Glutamatergic neuron (in vitro differentiated cells): ENCODE data around the gene ADARB2. TPM values are rescaled to one million over a fixed set of nuclear protein-coding genes. Genes with fewer than 3 reads are reported as not detected.

Experiments
- DNase-seq: peaks from one replicate; pipeline ENCODE4 v3.0.0; 2022
- H3K27ac Mint-ChIP-seq: one replicate; pipeline ENCODE4 v1.8.0; 2020; ENCODE audit warnings: mild to moderate bottlenecking, mixed read lengths, inconsistent platforms; ENCODE audit not compliant: unreplicated experiment
- H3K27me3 Mint-ChIP-seq: one replicate; pipeline ENCODE4 v1.8.0; 2020; ENCODE audit warnings: mild to moderate bottlenecking, moderate library complexity, mixed read lengths, inconsistent platforms; ENCODE audit not compliant: unreplicated experiment
- H3K36me3 Mint-ChIP-seq: one replicate; pipeline ENCODE4 v1.8.0; 2020; ENCODE audit warnings: mild to moderate bottlenecking, mixed read lengths, inconsistent platforms; ENCODE audit not compliant: unreplicated experiment
- H3K4me1 Mint-ChIP-seq: one replicate; pipeline ENCODE4 v1.8.0; 2020; ENCODE audit warnings: mild to moderate bottlenecking, low read depth, mixed read lengths, inconsistent platforms; ENCODE audit not compliant: unreplicated experiment
- H3K4me3 Mint-ChIP-seq: one replicate; pipeline ENCODE4 v1.8.0; 2020; ENCODE audit warnings: mild to moderate bottlenecking, mixed read lengths, inconsistent platforms; ENCODE audit not compliant: unreplicated experiment
- H3K9me3 Mint-ChIP-seq: one replicate; pipeline ENCODE4 v1.8.0; 2020; ENCODE audit warnings: mild to moderate bottlenecking, moderate library complexity, mixed read lengths, inconsistent platforms; ENCODE audit not compliant: unreplicated experiment
- total RNA-seq: library from RNA; stranded (reverse); fragmentation: NEBNext Ultra II Directional; extraction: Animal tissue kit (Norgen Biotek cat#: 25700); gene quantifications from one replicate; pipeline ENCODE4 v1.2.1, GENCODE V29; 2021; ENCODE audit not compliant: unreplicated experiment
- TF ChIP-seq, protein P1 (sequence below): fragments of 200-600 bp; sonication (generic); IDR thresholded peaks from one replicate; pipeline ENCODE4 v1.5.0; 2021; ENCODE audit not compliant: partially characterized antibody, unreplicated experiment

Gene ADARB2
- total RNA-seq, 1 donor from 2014 or later = 20.6 TPM

DNA sequence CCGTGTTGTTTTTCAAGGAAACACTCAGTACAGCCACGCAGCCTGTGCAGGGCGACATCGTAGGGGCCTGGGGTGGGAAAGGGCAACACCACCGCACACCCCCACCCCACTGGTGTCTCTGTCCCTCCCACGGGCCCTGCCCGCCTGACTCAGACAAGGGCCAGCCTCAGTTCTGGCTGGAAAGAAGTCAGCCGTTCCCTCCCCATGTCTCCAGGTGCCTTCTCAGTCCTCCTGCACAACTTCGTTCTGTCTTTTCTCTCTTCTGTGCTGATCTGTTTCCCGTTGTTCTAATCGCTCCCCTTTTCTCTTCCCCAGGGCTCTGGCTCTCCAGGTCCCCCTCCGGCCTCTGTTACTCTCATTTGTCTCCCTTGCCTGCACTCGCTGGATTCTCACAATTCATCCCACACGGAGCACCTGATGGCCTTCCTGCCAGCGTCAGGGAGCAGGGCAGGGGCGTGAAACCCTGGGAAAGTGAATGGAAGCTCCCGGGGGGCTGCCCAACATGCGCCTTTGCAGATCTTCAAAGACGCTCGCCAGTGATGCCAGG is 583.4 kb downstream of the ADARB2 start:
- Mint-ChIP-seq H3K36me3 (peaks cover 8% of the 10 kb centered on the region), H3K27me3 (peaks cover 3% of the 10 kb centered on the region), H3K9me3 (peaks cover 3% of the 10 kb centered on the region), H3K4me1 (peaks cover 5% of the 10 kb centered on the region), H3K4me3 (no peak overlapping the region), H3K27ac (no peak overlapping the region)
- TF ChIP-seq, protein P1, sequence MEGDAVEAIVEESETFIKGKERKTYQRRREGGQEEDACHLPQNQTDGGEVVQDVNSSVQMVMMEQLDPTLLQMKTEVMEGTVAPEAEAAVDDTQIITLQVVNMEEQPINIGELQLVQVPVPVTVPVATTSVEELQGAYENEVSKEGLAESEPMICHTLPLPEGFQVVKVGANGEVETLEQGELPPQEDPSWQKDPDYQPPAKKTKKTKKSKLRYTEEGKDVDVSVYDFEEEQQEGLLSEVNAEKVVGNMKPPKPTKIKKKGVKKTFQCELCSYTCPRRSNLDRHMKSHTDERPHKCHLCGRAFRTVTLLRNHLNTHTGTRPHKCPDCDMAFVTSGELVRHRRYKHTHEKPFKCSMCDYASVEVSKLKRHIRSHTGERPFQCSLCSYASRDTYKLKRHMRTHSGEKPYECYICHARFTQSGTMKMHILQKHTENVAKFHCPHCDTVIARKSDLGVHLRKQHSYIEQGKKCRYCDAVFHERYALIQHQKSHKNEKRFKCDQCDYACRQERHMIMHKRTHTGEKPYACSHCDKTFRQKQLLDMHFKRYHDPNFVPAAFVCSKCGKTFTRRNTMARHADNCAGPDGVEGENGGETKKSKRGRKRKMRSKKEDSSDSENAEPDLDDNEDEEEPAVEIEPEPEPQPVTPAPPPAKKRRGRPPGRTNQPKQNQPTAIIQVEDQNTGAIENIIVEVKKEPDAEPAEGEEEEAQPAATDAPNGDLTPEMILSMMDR = no peak
- no peak for DNase-seq

DNA sequence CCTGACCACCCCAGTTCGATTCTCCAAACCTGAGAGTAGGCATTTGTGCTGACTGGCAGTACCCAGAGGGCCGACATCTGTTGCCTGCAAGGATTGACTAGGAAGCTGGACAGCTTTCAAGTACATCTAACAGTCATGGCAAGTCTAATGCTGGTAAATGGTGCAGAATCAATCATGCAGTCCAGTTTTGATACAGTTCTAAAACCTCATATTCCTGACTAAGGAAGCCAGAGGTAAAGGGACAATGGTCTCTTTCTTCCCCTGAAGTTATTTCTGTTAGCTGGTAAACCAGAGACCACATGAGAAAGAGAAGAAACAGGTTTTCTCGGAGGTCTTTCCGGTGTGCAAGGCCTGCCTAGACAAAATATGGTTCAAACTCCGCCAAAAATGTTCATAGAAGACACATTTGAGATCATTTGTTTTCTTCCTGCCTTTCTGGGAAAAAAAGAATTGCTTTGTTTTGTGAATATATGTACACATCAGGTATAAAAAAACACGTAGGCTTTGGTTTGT is 584.0 kb downstream of the ADARB2 start:
- Mint-ChIP-seq H3K27me3 (peaks cover 3% of the 10 kb centered on the region), H3K27ac (no peak overlapping the region), H3K36me3 (peaks cover 8% of the 10 kb centered on the region), H3K4me1 (peaks cover 5% of the 10 kb centered on the region), H3K9me3 (peaks cover 1% of the 10 kb centered on the region), H3K4me3 (no peak overlapping the region)
- TF ChIP-seq, protein P1 = no peak
- no peak for DNase-seq

DNA sequence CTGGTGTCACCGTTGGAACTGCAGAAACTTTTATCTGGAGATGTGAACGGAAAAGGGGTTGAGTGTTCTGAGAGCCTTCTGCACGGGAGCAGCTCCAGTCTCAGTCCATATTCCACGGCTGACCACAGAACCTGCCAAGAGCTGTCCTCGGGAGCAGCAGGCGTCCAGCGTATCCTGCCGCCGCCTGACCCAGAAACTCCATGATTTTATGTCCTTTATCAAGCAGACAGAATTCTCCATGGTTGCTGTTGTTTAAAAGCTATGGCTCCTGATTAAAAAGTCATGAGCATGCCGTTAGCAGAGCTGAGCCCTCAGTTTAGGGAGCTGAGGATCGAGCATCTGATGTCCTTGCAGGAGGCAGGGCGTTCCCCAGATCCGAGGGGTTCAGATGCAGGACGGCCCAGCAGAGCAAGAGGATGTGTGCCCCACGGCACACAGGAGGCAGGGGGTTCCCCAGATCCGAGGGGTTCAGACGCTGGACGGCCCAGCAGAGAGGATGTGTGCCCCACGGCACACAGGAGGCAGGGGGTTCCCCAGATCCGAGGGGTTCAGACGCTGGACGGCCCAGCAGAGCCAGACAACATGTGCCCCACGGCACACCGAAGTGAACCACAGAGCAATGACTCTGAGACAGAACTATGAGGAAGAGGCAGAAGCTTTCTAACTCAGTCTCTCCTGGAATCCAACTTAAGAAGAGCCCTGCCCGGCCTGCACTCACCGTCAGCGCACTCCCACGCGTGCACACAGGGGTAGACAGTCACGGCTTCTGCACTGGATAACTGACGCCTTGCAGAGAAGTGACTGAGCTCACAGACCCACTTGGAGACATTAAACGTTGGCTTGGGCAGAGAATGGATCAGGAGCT is 584.7 kb downstream of the ADARB2 start:
- H3K4me3 Mint-ChIP-seq = no peak overlapping the region
- H3K27ac Mint-ChIP-seq = no peak overlapping the region
- peaks cover 3% of the 10 kb centered on the region for H3K27me3 Mint-ChIP-seq
- peaks cover 1% of the 10 kb centered on the region for H3K9me3 Mint-ChIP-seq
- TF ChIP-seq, protein P1 = no peak
- no peak for DNase-seq
- H3K36me3 Mint-ChIP-seq = peaks cover 8% of the 10 kb centered on the region
- peaks cover 5% of the 10 kb centered on the region for H3K4me1 Mint-ChIP-seq

DNA sequence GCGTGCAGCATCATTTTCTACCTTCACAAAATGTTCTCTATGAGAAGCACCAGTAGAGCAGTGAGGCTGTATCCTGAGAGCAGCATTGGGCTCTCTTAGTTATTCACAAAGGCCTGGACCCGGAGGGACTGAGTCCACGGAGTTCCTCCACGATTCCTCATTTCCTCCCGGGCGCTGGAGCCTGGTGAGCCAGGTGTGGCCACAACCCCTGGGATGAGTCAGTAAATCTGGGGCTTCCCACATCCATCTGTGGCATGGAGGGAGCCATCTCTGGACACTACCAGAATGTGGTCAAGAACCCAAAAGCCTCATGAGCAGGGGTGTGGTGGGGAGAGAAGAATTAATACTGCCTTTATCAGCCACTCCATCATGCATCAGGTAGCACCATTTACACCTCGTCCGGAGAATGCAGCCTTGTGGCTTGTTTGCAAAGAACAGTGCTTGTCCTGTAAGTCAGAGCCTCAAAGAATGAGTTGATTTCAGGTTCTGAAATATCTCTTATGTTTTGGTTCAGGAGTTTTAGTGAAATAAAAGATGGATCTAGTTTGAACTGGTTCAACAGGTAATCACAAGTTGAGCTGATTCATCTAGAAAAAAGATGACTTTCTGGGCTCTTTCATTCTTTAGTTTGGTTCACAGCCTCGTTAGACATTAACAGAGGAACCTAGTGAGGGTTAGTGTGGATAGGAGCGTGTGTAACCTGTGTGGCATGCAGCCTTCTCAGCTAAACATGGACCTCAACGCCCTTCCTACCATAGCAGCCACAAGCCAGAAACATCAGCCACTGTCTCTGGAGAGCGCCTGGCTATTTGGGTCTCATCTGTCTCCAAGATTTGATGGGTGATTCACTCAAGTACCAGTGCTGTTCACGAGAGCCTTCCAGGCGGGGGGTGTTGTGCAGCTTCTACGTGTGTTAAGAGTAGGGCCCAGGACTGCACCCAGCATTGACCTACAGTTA is 586.0 kb downstream of the ADARB2 start:
- TF ChIP-seq, protein P1 = no peak
- no peak overlapping the region for H3K27ac Mint-ChIP-seq
- H3K4me1 Mint-ChIP-seq = peaks cover 5% of the 10 kb centered on the region
- H3K4me3 Mint-ChIP-seq = no peak overlapping the region
- DNase-seq = no peak
- H3K36me3 Mint-ChIP-seq = peaks cover 16% of the 10 kb centered on the region
- peaks cover 3% of the 10 kb centered on the region for H3K9me3 Mint-ChIP-seq
- H3K27me3 Mint-ChIP-seq = no peaks in the 10 kb centered on the region
